SK-N-SH (cell line): ENCODE data around the gene ADK. TPM values are rescaled to one million over a fixed set of nuclear protein-coding genes. Genes with fewer than 3 reads are reported as not detected.

Experiments
- CTCF ChIA-PET: fragments of 300-600, 350-600 bp; formaldehyde crosslinking; extraction: SDS; loops from one replicate; lab custom pipeline; 2021; lab: Yijun Ruan, JAX
- POLR2A ChIA-PET: fragments of 350-600 bp; sonication (Branson Sonifier 250); formaldehyde crosslinking; extraction: SDS; loops from one replicate; lab custom pipeline; 2020; ENCODE audit warnings: antibody characterized with exemption, inconsistent platforms; lab: Yijun Ruan, JAX
- DNase-seq: peaks from one replicate; pipeline ENCODE4 v3.0.0; 2012
- H2AFZ ChIP-seq: fragments of 200-600 bp; sonication (generic); 2 replicates; pipeline ENCODE4 v1.8.1; 2016; ENCODE audit warnings: antibody characterized with exemption, mild to moderate bottlenecking, low read depth
- H3F3A ChIP-seq: fragments of 200-600 bp; sonication (generic); replicated peaks from 2 replicates; pipeline ENCODE3; 2016; ENCODE audit warnings: antibody characterized with exemption, mild to moderate bottlenecking; ENCODE audit not compliant: insufficient read depth
- H3K27ac ChIP-seq, 2 experiments: fragments of 200-500 bp in 1 of 2; fragments of 200-600 bp in 1 of 2; sonication (Bioruptor generic) in 1 of 2; sonication (generic), shearing (Covaris generic) in 1 of 2; 2 replicates each; pipeline versions ENCODE4 v1.5.1 to v1.6.1; 2014 to 2016; ENCODE audit warnings: low read depth in 2 of 2, inconsistent platforms in 1 of 2, low read length in 1 of 2, mild to moderate bottlenecking in 1 of 2, mixed read lengths in 1 of 2
- H3K27me3 ChIP-seq: fragments of 200-600 bp; sonication (generic), shearing (Covaris generic); 2 replicates; pipeline ENCODE4 v1.6.1; 2016; ENCODE audit warnings: mixed run types; ENCODE audit not compliant: insufficient read depth
- H3K36me3 ChIP-seq, 2 experiments: fragments of 200-500 bp in 1 of 2; fragments of 200-600 bp in 1 of 2; sonication (Bioruptor generic) in 1 of 2; sonication (generic) in 1 of 2; replicated peaks in 1 of 2; 2 replicates each; pipeline versions ENCODE3 to v1.5.1; 2014 to 2016; ENCODE audit warnings: low read length in 1 of 2, mild to moderate bottlenecking in 1 of 2; ENCODE audit not compliant: insufficient read depth in 2 of 2, control insufficient read depth in 1 of 2
- H3K4me1 ChIP-seq, 2 experiments: fragments of 200-500 bp in 1 of 2; fragments of 200-600 bp in 1 of 2; sonication (Bioruptor generic) in 1 of 2; sonication (generic), shearing (Covaris generic) in 1 of 2; 2 replicates each; pipeline versions ENCODE4 v1.5.1 to v1.6.1; 2014 to 2016; ENCODE audit warnings: low read depth in 1 of 2, low read length in 1 of 2, mixed run types in 1 of 2; ENCODE audit not compliant: insufficient read depth in 2 of 2, control insufficient read depth in 1 of 2
- H3K4me2 ChIP-seq: fragments of 200-600 bp; sonication (generic), shearing (Covaris generic); 2 replicates; pipeline ENCODE4 v1.6.1; 2017; ENCODE audit warnings: mixed run types
- H3K4me3 ChIP-seq, 2 experiments: fragments of 200-500 bp in 1 of 2; fragments of 200-600 bp in 1 of 2; sonication (Bioruptor generic) in 1 of 2; sonication (generic), shearing (Covaris generic) in 1 of 2; 2 replicates each; pipeline versions ENCODE4 v1.5.1 to v1.8.1; 2014 to 2016; ENCODE audit warnings: low read depth in 2 of 2, inconsistent platforms in 1 of 2, low read length in 1 of 2, mild to moderate bottlenecking in 1 of 2, mixed read lengths in 1 of 2, moderate library complexity in 1 of 2
- H3K79me2 ChIP-seq: fragments of 200-600 bp; sonication (generic); 2 replicates; pipeline ENCODE4 v1.8.1; 2017; ENCODE audit warnings: mild to moderate bottlenecking; ENCODE audit not compliant: insufficient read depth
- H3K9ac ChIP-seq: fragments of 200-600 bp; sonication (generic); 2 replicates; pipeline ENCODE4 v1.6.1; 2017; ENCODE audit warnings: mixed run types
- H3K9me2 ChIP-seq: fragments of 200-600 bp; sonication (generic); 2 replicates; pipeline ENCODE4 v1.6.1; 2017; ENCODE audit warnings: mixed run types
- H3K9me3 ChIP-seq: fragments of 200-600 bp; sonication (generic); 2 replicates; pipeline ENCODE4 v1.6.1; 2017; ENCODE audit warnings: mixed run types, mild to moderate bottlenecking, moderate library complexity
- H4K20me1 ChIP-seq: fragments of 200-600 bp; sonication (generic); 2 replicates; pipeline ENCODE4 v1.6.1; 2017; ENCODE audit warnings: mild to moderate bottlenecking, mixed run types; ENCODE audit not compliant: insufficient read depth
- CHD2 ChIP-seq: fragments of 150-350 bp; IDR thresholded peaks from 2 replicates; pipeline ENCODE4 v1.6.1; 2018; ENCODE audit warnings: low read length; ENCODE audit not compliant: partially characterized antibody
- ELF1 ChIP-seq: IDR thresholded peaks from 2 replicates; pipeline ENCODE4 v1.4.0; 2012
- EP300 ChIP-seq, 2 experiments: IDR thresholded peaks; 2 replicates each; pipeline versions ENCODE4 v1.4.0 to v1.6.1; 2012; ENCODE audit warnings: borderline replicate concordance in 1 of 2, low read depth in 1 of 2, low read length in 1 of 2
- EZH2phosphoT487 ChIP-seq: fragments of 200-600 bp; sonication (generic); IDR thresholded peaks from 2 replicates; pipeline ENCODE4 v1.6.1; 2017; ENCODE audit warnings: low read depth, mixed run types, mild to moderate bottlenecking, antibody characterized with exemption, moderate library complexity, borderline replicate concordance
- FOSL2 ChIP-seq: IDR thresholded peaks from 2 replicates; pipeline ENCODE4 v1.4.0; 2012; ENCODE audit warnings: low read depth, mild to moderate bottlenecking, moderate library complexity, borderline replicate concordance
- GABPA ChIP-seq: IDR thresholded peaks from 2 replicates; pipeline ENCODE4 v1.4.0; 2012; ENCODE audit warnings: low read depth, mild to moderate bottlenecking
- IRF3 ChIP-seq: fragments of 150-350 bp; IDR thresholded peaks from 2 replicates; pipeline ENCODE4 v1.6.1; 2016; ENCODE audit warnings: mild to moderate bottlenecking, low read depth, low read length
- MEF2A ChIP-seq: IDR thresholded peaks from 2 replicates; pipeline ENCODE4 v1.4.0; 2012; ENCODE audit warnings: low read depth, borderline replicate concordance
- NFIC ChIP-seq: IDR thresholded peaks from 2 replicates; pipeline ENCODE4 v1.4.0; 2012; ENCODE audit warnings: borderline replicate concordance
- NRF1 ChIP-seq: IDR thresholded peaks from 2 replicates; pipeline ENCODE4 v1.6.1; 2012; ENCODE audit warnings: low read depth, mild to moderate bottlenecking, low read length
- PBX3 ChIP-seq: IDR thresholded peaks from 2 replicates; pipeline ENCODE4; 2012
- RCOR1 ChIP-seq: fragments of 150-350 bp; IDR thresholded peaks from 2 replicates; pipeline ENCODE4 v1.6.1; 2017; ENCODE audit warnings: antibody characterized with exemption, low read length
- RFX5 ChIP-seq: IDR thresholded peaks from 2 replicates; pipeline ENCODE4 v1.6.1; 2012; ENCODE audit warnings: mild to moderate bottlenecking, improper control_type of control experiment, low read length
- SIN3A ChIP-seq: IDR thresholded peaks from 2 replicates; pipeline ENCODE4 v1.6.1; 2012; ENCODE audit warnings: low read depth, mild to moderate bottlenecking, low read length, moderate library complexity, borderline replicate concordance
- TAF1 ChIP-seq: IDR thresholded peaks from 2 replicates; pipeline ENCODE4 v1.6.1; 2012; ENCODE audit warnings: low read depth, mild to moderate bottlenecking, low read length, moderate library complexity, borderline replicate concordance
- TCF12 ChIP-seq: IDR thresholded peaks from 2 replicates; pipeline ENCODE4 v1.4.0; 2012
- WGBS: methylation state at CpG from one replicate; pipeline ENCODE4 v1.1.6; 2017; ENCODE audit warnings: low lambda C conversion rate; 5-methylcytosine and 5-hydroxymethylcytosine counted together
- polyA plus RNA-seq, 3 experiments: library from polyadenylated mRNA; depleted of rRNA; stranded (reverse); fragments of >200 nt; gene quantifications; 2 replicates each; pipeline ENCODE4 v1.2.3, GENCODE V29; 2012
- TF ChIP-seq, protein P1 (sequence below): fragments of 200-600 bp; sonication (generic); IDR thresholded peaks from 2 replicates; pipeline ENCODE4 v1.6.1; 2017; ENCODE audit warnings: antibody characterized with exemption, mild to moderate bottlenecking, moderate library complexity

ADK gene
- polyA plus RNA-seq, 1 of the 3 experiments (the other 2 are of a cell fraction): 25.1 TPM

DNA sequence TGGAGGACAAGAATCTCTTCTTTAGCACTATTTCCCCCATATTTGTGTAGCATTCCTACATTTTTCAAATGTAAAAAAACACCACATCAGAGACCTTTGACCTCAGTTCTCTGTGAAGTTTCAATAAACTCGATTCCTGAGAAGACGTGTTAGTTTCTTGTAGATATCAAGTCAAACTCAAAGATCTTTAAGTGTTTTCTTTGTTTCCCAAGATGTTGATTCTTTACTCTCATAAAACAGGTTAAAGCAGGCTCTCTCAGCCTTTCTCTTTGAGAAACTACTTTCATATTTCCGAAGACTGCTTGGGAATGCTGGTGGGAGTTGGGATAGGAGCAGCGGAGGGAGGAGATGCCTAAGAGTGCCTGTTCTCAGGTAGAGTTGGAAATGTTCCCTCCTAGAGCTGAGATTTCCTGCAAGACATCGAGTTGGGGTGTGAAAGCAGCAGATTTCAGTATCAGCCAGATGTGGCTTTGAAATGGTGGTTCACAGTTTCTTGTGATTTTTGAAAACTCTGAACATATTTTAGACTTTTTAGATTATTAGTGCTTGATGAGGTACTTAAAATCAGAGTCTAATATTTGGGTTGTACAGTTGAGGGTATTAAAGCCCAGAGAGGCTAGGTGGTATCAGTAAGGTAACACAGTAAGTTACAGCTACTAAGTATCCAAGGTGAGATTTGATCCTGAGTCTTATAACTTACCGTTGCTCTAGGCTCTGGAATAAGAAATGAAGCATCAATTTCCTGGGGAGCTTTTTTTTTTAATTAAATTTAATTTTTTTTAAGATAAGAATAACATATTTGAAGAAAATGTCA lies 13.9 kb downstream of the ADK start:
- TF ChIP-seq FOSL2 (no peak), GABPA (no peak), TAF1 (no peak), RFX5 (no peak), EP300 (IDR thresholded peaks at IDR 0.05; ENCODE audit: borderline replicate concordance in 1 of 2, low read depth in 1 of 2, low read length in 1 of 2) (no peak), ELF1 (no peak), IRF3 (no peak), TCF12 (no peak), EZH2phosphoT487 (no peak), NFIC (no peak), SIN3A (no peak), PBX3 (no peak), NRF1 (no peak), MEF2A (no peak), RCOR1 (no peak), CHD2 (no peak)
- TF ChIP-seq, protein P1, sequence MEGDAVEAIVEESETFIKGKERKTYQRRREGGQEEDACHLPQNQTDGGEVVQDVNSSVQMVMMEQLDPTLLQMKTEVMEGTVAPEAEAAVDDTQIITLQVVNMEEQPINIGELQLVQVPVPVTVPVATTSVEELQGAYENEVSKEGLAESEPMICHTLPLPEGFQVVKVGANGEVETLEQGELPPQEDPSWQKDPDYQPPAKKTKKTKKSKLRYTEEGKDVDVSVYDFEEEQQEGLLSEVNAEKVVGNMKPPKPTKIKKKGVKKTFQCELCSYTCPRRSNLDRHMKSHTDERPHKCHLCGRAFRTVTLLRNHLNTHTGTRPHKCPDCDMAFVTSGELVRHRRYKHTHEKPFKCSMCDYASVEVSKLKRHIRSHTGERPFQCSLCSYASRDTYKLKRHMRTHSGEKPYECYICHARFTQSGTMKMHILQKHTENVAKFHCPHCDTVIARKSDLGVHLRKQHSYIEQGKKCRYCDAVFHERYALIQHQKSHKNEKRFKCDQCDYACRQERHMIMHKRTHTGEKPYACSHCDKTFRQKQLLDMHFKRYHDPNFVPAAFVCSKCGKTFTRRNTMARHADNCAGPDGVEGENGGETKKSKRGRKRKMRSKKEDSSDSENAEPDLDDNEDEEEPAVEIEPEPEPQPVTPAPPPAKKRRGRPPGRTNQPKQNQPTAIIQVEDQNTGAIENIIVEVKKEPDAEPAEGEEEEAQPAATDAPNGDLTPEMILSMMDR: no peak
- no peaks in the 10 kb centered on the region for H3K36me3 ChIP-seq
- peak overlapping the region in 1 of 2 experiments; percentile 14; a peak in 1 of 4 replicates for H3K27ac ChIP-seq
- H3K4me2 ChIP-seq: no peak overlapping the region
- POLR2A ChIA-PET: no interaction called here
- WGBS: 63% methylated on average over 6 of the region's 6 CpGs
- no peak overlapping the region for H3K9ac ChIP-seq
- no peak overlapping the region for H3K4me3 ChIP-seq
- H2AFZ ChIP-seq: no peak overlapping the region
- CTCF ChIA-PET: interaction anchor here (0.5 to 1.2 kb wide), 3 partner anchors 10 to 815 kb away, joined by 3 read pairs; no protein-coding TSS in a partner anchor
- peaks cover 8% of the 10 kb centered on the region; the same call in 1 of the 2 replicates for H3K79me2 ChIP-seq
- no peaks in the 10 kb centered on the region for H4K20me1 ChIP-seq
- peaks cover 21% of the 10 kb centered on the region for H3F3A ChIP-seq
- H3K9me3 ChIP-seq: no peaks in the 10 kb centered on the region
- peaks cover 0 to 12% of the 10 kb centered on the region in 2 experiments; a peak in 2 of 4 replicates for H3K4me1 ChIP-seq
- no peaks in the 10 kb centered on the region for H3K27me3 ChIP-seq
- DNase-seq: no peak
- H3K9me2 ChIP-seq: no peaks in the 10 kb centered on the region
